Ishikawa (cell line): ENCODE results near the gene CALN1.

Experiments
- ZBTB7A ChIP-seq: IDR thresholded peaks from 2 replicates; pipeline ENCODE4 v1.6.1; 2012; ENCODE audit warnings: low read depth
- TF ChIP-seq, protein P1 (sequence below): IDR thresholded peaks from 2 replicates; pipeline ENCODE4 v1.6.1; 2012; ENCODE audit warnings: low read depth, mild to moderate bottlenecking

DNA sequence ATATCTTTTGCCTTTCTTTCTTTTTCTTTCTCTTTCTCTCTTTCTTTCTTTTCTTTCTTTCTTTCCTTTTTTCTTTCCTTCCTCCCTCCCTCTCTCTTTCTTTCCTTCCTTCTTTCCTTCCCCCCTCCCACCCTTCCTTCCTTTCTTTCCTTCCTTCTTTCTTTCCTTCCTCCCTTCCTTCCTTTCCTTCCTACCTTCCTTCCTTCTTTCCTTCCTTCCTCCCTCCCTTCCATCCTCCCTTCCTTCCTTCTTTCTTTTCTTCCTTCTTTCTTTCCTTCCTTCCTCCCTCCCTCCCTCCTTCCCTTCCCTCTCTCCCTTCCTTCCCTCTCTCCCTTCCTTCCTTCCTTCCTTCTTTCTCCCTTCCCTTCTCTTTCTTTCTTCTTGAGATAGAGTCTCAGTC is 25.5 kb upstream of the CALN1 start:
- TF ChIP-seq, protein P1, sequence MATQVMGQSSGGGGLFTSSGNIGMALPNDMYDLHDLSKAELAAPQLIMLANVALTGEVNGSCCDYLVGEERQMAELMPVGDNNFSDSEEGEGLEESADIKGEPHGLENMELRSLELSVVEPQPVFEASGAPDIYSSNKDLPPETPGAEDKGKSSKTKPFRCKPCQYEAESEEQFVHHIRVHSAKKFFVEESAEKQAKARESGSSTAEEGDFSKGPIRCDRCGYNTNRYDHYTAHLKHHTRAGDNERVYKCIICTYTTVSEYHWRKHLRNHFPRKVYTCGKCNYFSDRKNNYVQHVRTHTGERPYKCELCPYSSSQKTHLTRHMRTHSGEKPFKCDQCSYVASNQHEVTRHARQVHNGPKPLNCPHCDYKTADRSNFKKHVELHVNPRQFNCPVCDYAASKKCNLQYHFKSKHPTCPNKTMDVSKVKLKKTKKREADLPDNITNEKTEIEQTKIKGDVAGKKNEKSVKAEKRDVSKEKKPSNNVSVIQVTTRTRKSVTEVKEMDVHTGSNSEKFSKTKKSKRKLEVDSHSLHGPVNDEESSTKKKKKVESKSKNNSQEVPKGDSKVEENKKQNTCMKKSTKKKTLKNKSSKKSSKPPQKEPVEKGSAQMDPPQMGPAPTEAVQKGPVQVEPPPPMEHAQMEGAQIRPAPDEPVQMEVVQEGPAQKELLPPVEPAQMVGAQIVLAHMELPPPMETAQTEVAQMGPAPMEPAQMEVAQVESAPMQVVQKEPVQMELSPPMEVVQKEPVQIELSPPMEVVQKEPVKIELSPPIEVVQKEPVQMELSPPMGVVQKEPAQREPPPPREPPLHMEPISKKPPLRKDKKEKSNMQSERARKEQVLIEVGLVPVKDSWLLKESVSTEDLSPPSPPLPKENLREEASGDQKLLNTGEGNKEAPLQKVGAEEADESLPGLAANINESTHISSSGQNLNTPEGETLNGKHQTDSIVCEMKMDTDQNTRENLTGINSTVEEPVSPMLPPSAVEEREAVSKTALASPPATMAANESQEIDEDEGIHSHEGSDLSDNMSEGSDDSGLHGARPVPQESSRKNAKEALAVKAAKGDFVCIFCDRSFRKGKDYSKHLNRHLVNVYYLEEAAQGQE, result no peak
- TF ChIP-seq ZBTB7A, result no peak
